ENCODE data around the gene NFATC2.

The NFATC2 gene

DNA sequence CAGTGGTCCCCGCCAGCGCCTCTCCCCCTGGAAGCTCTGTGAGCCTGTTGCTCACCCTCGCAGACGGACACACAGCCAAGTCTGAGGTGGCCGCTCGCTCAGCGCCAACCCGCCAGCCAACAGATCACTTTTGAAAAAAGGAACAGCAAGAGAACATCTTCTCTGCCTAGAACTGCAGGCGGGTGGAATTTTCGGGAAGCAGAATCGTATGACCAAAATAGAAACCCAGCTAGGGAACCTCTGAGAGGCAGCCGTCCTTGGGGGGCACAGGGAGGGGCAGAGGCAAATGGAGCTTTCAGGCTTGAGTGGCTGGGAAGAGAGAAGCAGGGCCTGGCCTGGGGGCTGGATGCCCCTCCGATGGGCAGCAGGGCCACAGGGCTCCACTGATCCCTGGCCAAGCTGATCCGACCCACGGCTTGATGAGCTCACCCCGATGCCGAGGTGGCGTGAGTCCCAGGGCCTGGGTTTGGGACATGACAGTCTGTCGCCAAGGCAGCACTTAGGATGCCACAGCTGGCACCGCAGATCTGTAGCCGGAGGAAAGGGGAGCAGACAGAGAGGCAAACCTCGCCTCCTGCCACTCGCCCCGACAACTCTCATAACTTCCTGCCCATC, 9.8 kb downstream of the NFATC2 start:
- Histone ChIP-seq H3K4me1 (ENCODE audit: insufficient read depth, low read length, severe bottlenecking) (peaks cover 100% of the 10 kb centered on the region), H2AFZ (ENCODE audit: low read length) (no peak overlapping the region), H3K4me3 (ENCODE audit: low read depth, low read length, poor library complexity, severe bottlenecking) (peak overlapping the region; percentile 4), H3K9ac (ENCODE audit: low read length) (peak overlapping the region; percentile 24; the same call in 1 of the 2 replicates), H4K20me1 (ENCODE audit: insufficient read depth, low read length) (no peaks in the 10 kb centered on the region), H3K36me3 (ENCODE audit: insufficient read depth, low read length) (peaks cover 10% of the 10 kb centered on the region; the same call in 1 of the 2 replicates), H3F3A (ENCODE audit: insufficient read depth, low read length) (no peaks in the 10 kb centered on the region), H3K27me3 (ENCODE audit: insufficient read depth, low read length) (no peaks in the 10 kb centered on the region), H3K79me2 (ENCODE audit: insufficient read depth, low read length) (peaks cover 50% of the 10 kb centered on the region), H3K9me2 (ENCODE audit: low read depth, low read length) (no peaks in the 10 kb centered on the region), H3K9me3 (ENCODE audit: low read length) (no peaks in the 10 kb centered on the region), H3K27ac (ENCODE audit: low read depth, low read length, poor library complexity, severe bottlenecking) (peak overlapping the region; percentile 93), H3K4me2 (ENCODE audit: low read length) (peak overlapping the region; percentile 38)
- TF ChIP-seq, protein P1, sequence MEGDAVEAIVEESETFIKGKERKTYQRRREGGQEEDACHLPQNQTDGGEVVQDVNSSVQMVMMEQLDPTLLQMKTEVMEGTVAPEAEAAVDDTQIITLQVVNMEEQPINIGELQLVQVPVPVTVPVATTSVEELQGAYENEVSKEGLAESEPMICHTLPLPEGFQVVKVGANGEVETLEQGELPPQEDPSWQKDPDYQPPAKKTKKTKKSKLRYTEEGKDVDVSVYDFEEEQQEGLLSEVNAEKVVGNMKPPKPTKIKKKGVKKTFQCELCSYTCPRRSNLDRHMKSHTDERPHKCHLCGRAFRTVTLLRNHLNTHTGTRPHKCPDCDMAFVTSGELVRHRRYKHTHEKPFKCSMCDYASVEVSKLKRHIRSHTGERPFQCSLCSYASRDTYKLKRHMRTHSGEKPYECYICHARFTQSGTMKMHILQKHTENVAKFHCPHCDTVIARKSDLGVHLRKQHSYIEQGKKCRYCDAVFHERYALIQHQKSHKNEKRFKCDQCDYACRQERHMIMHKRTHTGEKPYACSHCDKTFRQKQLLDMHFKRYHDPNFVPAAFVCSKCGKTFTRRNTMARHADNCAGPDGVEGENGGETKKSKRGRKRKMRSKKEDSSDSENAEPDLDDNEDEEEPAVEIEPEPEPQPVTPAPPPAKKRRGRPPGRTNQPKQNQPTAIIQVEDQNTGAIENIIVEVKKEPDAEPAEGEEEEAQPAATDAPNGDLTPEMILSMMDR (IDR thresholded peaks at IDR 0.05; ENCODE audit: low read length) = no peak
- no peak for TF ChIP-seq EZH2 (IDR thresholded peaks at IDR 0.05; ENCODE audit: borderline replicate concordance, low read length)

- Histone ChIP-seq H3K4me1 (ENCODE audit: insufficient read depth, low read length, severe bottlenecking) (peaks cover 100% of the 10 kb centered on the region), H3K9ac (ENCODE audit: low read length) (peak overlapping the region; percentile 5; the same call in 1 of the 2 replicates), H3K36me3 (ENCODE audit: insufficient read depth, low read length) (peaks cover 2% of the 10 kb centered on the region; the same call in 1 of the 2 replicates), H3K27ac (ENCODE audit: low read depth, low read length, poor library complexity, severe bottlenecking) (peak overlapping the region; percentile 93), H2AFZ (ENCODE audit: low read length) (no peak overlapping the region), H3F3A (ENCODE audit: insufficient read depth, low read length) (no peaks in the 10 kb centered on the region), H3K27me3 (ENCODE audit: insufficient read depth, low read length) (no peaks in the 10 kb centered on the region), H3K9me3 (ENCODE audit: low read length) (no peaks in the 10 kb centered on the region), H3K9me2 (ENCODE audit: low read depth, low read length) (no peaks in the 10 kb centered on the region), H3K79me2 (ENCODE audit: insufficient read depth, low read length) (peaks cover 44% of the 10 kb centered on the region), H3K4me3 (ENCODE audit: low read depth, low read length, poor library complexity, severe bottlenecking) (no peak overlapping the region), H3K4me2 (ENCODE audit: low read length) (peak overlapping the region; percentile 38), H4K20me1 (ENCODE audit: insufficient read depth, low read length) (no peaks in the 10 kb centered on the region)
- TF ChIP-seq EZH2 (IDR thresholded peaks at IDR 0.05; ENCODE audit: borderline replicate concordance, low read length) = no peak
- TF ChIP-seq, protein P1 (IDR thresholded peaks at IDR 0.05; ENCODE audit: low read length) = no peak
Measured at GRCh38 chr20:51531712-51532456, 10.6 kb downstream of the NFATC2 start.

- Histone ChIP-seq H3K4me3 (ENCODE audit: low read depth, low read length, poor library complexity, severe bottlenecking) (no peak overlapping the region), H3F3A (ENCODE audit: insufficient read depth, low read length) (no peaks in the 10 kb centered on the region), H4K20me1 (ENCODE audit: insufficient read depth, low read length) (no peaks in the 10 kb centered on the region), H3K9me2 (ENCODE audit: low read depth, low read length) (no peaks in the 10 kb centered on the region), H2AFZ (ENCODE audit: low read length) (no peak overlapping the region), H3K36me3 (ENCODE audit: insufficient read depth, low read length) (no peaks in the 10 kb centered on the region), H3K4me2 (ENCODE audit: low read length) (peak overlapping the region; percentile 38; the same call in 1 of the 2 replicates), H3K9ac (ENCODE audit: low read length) (peak overlapping the region; percentile 5; the same call in 1 of the 2 replicates), H3K27ac (ENCODE audit: low read depth, low read length, poor library complexity, severe bottlenecking) (peak overlapping the region; percentile 93), H3K27me3 (ENCODE audit: insufficient read depth, low read length) (no peaks in the 10 kb centered on the region), H3K79me2 (ENCODE audit: insufficient read depth, low read length) (peaks cover 37% of the 10 kb centered on the region), H3K4me1 (ENCODE audit: insufficient read depth, low read length, severe bottlenecking) (peaks cover 100% of the 10 kb centered on the region), H3K9me3 (ENCODE audit: low read length) (no peaks in the 10 kb centered on the region)
- TF ChIP-seq, protein P1 (IDR thresholded peaks at IDR 0.05; ENCODE audit: low read length) = no peak
- TF ChIP-seq EZH2 (IDR thresholded peaks at IDR 0.05; ENCODE audit: borderline replicate concordance, low read length) = no peak
Measured at GRCh38 chr20:51531141-51531710, 11.3 kb downstream of the NFATC2 start.
